ENCODE measurements around the gene RLF.

RLF gene

GRCh38 chr1:40267767-40268187 lies 106.6 kb downstream of the RLF start:
- no peak for TF ChIP-seq CTCF (IDR thresholded peaks at IDR 0.05)
- H3K4me3 ChIP-seq (ENCODE audit: low read depth in 1 of 2, low read length in 1 of 2) = no peak overlapping the region

GRCh38 chr1:40268211-40268610 lies 107.0 kb downstream of the RLF start:
- TF ChIP-seq CTCF (IDR thresholded peaks at IDR 0.05) = no peak
- no peaks in the 10 kb centered on the region for H3K4me1 ChIP-seq (ENCODE audit: control insufficient read depth in 1 of 2, insufficient read depth in 1 of 2, low read depth in 1 of 2, low read length in 1 of 2)
- H3K9me3 ChIP-seq = no peaks in the 10 kb centered on the region
- peaks cover 89% of the 10 kb centered on the region for H3K36me3 ChIP-seq
- H3K4me3 ChIP-seq (ENCODE audit: low read depth in 1 of 2, low read length in 1 of 2) = no peak overlapping the region
- H3K27me3 ChIP-seq = no peaks in the 10 kb centered on the region
- no peak overlapping the region for H3K27ac ChIP-seq

More at GRCh38 chr1:40267767-40268187, 106.6 kb downstream of the RLF start:
- Histone ChIP-seq H3K4me1 (ENCODE audit: control insufficient read depth in 1 of 2, insufficient read depth in 1 of 2, low read depth in 1 of 2, low read length in 1 of 2) (no peaks in the 10 kb centered on the region), H3K36me3 (peaks cover 89% of the 10 kb centered on the region), H3K27me3 (no peaks in the 10 kb centered on the region), H3K9me3 (no peaks in the 10 kb centered on the region), H3K27ac (no peak overlapping the region)

- TF ChIP-seq CTCF (IDR thresholded peaks at IDR 0.05) = no peak
- no peaks in the 10 kb centered on the region for H3K27me3 ChIP-seq
- peaks cover 82% of the 10 kb centered on the region for H3K36me3 ChIP-seq
- H3K4me3 ChIP-seq (ENCODE audit: low read depth in 1 of 2, low read length in 1 of 2) = no peak overlapping the region
- H3K27ac ChIP-seq = no peak overlapping the region
- H3K4me1 ChIP-seq (ENCODE audit: control insufficient read depth in 1 of 2, insufficient read depth in 1 of 2, low read depth in 1 of 2, low read length in 1 of 2) = no peaks in the 10 kb centered on the region
- no peaks in the 10 kb centered on the region for H3K9me3 ChIP-seq
Observed at GRCh38 chr1:40270152-40270834, 109.1 kb downstream of the RLF start.

- TF ChIP-seq CTCF (IDR thresholded peaks at IDR 0.05) = no peak
- no peak overlapping the region for H3K27ac ChIP-seq
- H3K4me1 ChIP-seq (ENCODE audit: control insufficient read depth in 1 of 2, insufficient read depth in 1 of 2, low read depth in 1 of 2, low read length in 1 of 2) = no peaks in the 10 kb centered on the region
- H3K4me3 ChIP-seq (ENCODE audit: low read depth in 1 of 2, low read length in 1 of 2) = no peak overlapping the region
- H3K9me3 ChIP-seq = no peaks in the 10 kb centered on the region
- no peaks in the 10 kb centered on the region for H3K27me3 ChIP-seq
- H3K36me3 ChIP-seq = peaks cover 82% of the 10 kb centered on the region
Observed at GRCh38 chr1:40272653-40273213, 111.5 kb downstream of the RLF start.

GRCh38 chr1:40273547-40274166 lies 112.5 kb downstream of the RLF start:
- Histone ChIP-seq H3K27me3 (no peaks in the 10 kb centered on the region), H3K27ac (no peak overlapping the region), H3K4me1 (ENCODE audit: control insufficient read depth in 1 of 2, insufficient read depth in 1 of 2, low read depth in 1 of 2, low read length in 1 of 2) (no peaks in the 10 kb centered on the region), H3K9me3 (no peaks in the 10 kb centered on the region), H3K36me3 (peaks cover 74% of the 10 kb centered on the region), H3K4me3 (ENCODE audit: low read depth in 1 of 2, low read length in 1 of 2) (no peak overlapping the region)
- no peak for TF ChIP-seq CTCF (IDR thresholded peaks at IDR 0.05)
